ENCODE results near the gene SORCS2. TPM values are rescaled to one million over a fixed set of nuclear protein-coding genes. Genes with fewer than 3 reads are reported as not detected.
A peak's percentile ranks its signal among the peaks of the same experiment; 100 is the strongest.

SORCS2 gene
- total and polyA plus RNA-seq, 2 of the 13 experiments (the other 11 are each of a cell fraction or from before 2014, with no cell fraction given) = 0.82 to 1.0 TPM

DNA sequence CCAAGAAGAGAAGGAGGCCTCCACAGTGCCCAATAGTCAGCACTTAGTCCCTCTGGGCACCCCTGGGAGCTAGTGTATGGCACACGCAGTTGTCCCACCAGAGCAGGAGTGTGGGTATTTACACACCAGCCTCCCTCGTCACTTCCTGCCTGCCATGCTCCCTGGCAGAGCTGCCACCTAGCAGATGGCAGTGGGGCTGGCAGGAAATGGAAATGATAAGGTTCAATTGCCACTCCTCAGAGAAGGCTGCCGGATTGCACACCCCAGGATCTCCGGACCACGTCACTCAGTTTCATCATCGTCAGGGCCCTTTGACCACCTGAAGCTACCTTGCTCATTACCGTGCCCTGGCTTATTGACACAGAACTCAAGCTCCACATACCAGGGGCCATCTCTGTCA lies 415.7 kb downstream of the SORCS2 start (continued):
- TF ChIP-seq, protein P1, sequence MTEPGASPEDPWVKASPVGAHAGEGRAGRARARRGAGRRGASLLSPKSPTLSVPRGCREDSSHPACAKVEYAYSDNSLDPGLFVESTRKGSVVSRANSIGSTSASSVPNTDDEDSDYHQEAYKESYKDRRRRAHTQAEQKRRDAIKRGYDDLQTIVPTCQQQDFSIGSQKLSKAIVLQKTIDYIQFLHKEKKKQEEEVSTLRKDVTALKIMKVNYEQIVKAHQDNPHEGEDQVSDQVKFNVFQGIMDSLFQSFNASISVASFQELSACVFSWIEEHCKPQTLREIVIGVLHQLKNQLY (CRISPR knock-in tag; IDR thresholded peaks at IDR 0.05) = no peak
- TF ChIP-seq ZNF569 (CRISPR knock-in tag; IDR thresholded peaks at IDR 0.05; ENCODE audit: borderline replicate concordance) (no peak), TEAD3 (CRISPR knock-in tag; optimal IDR thresholded peaks at IDR 0.05; ENCODE audit: borderline replicate concordance) (peak; percentile 27), CEBPB (IDR thresholded peaks at IDR 0.05; ENCODE audit: borderline replicate concordance, low read depth, low read length) (peak; percentile 30; the same call in 1 of the 2 replicates)

DNA sequence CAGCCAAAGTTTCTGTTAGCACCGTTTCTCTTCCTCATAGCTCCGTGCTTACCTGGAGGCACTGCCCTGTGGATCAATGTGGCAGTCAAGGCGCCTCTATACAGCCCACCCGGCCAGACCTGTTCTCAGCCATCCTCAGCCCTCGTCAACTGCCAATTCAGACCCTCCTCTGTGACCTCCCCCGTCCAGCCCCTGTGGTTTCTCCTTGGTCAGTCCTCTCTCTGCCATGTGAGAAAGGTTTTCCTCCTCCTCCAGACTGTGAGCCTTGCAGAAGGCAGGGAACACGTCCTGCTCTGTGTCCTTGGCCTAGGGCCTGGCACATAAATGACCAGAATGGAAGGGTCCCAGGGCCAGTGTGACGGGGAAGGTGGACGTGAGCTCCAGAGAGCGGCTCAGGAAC lies 417.0 kb downstream of the SORCS2 start:
- TF ChIP-seq NFE2 (CRISPR knock-in tag; IDR thresholded peaks at IDR 0.05) (no peak), KDM5A (IDR thresholded peaks at IDR 0.05; ENCODE audit: borderline replicate concordance, low read length) (no peak), STAG1 (CRISPR knock-in tag; IDR thresholded peaks at IDR 0.05) (no peak), ZNF501 (CRISPR knock-in tag; IDR thresholded peaks at IDR 0.05) (no peak)
- Histone ChIP-seq H3K36me3 (replicated peaks in 1 of 2; ENCODE audit: control insufficient read depth in 1 of 2, insufficient read depth in 2 of 2, low read length in 2 of 2) (no peaks in the 10 kb centered on the region; a peak in 1 of 5 replicates), H3K27me3 (ENCODE audit: control insufficient read depth in 1 of 2, insufficient read depth in 2 of 2, low read length in 2 of 2) (no peaks in the 10 kb centered on the region), H4K20me1 (ENCODE audit: insufficient read depth, low read length) (no peaks in the 10 kb centered on the region), H3K27ac (ENCODE audit: extremely low read length, insufficient read depth, low read length) (no peak overlapping the region), H2AFZ (ENCODE audit: low read length) (no peak overlapping the region), H3K79me2 (ENCODE audit: insufficient read depth, low read length) (no peaks in the 10 kb centered on the region), H3K9me3 (ENCODE audit: low read length) (peaks cover 3% of the 10 kb centered on the region; the same call in 1 of the 2 replicates), H3K4me3 (replicated peaks in 1 of 3; ENCODE audit: insufficient read depth in 1 of 3, low read depth in 2 of 3, low read length in 3 of 3) (no peak overlapping the region), H3K4me2 (ENCODE audit: low read depth, low read length) (no peak overlapping the region), H3K4me1 (ENCODE audit: insufficient read depth, low read length) (peaks cover 24% of the 10 kb centered on the region), H3K9ac (ENCODE audit: insufficient read depth, low read depth, low read length) (no peak overlapping the region)
- POLR2A ChIA-PET = no interaction called here
- no peak for FAIRE-seq
- no peak for DNase-seq (ENCODE audit: low spot score)
- intact Hi-C loops (cut with micrococcal nuclease; ENCODE audit: unreplicated experiment) (no loop called here), in situ Hi-C loops (cut with HindIII; ENCODE audit: extremely low pct_ligation_motif_present, low pct_unique_long_range_greater_than_20kb) (no loop called here)
- 89% methylated on average over 10 of the region's 10 CpGs for WGBS (ENCODE audit: low lambda C conversion rate)
- ATAC-seq = no peak
- CTCF ChIA-PET (ENCODE audit: low intra/inter-chr PET ratio, low total read pairs) = no interaction called here
- no TSS peak for BruUV-seq (replicated peaks)
